Measurements from ENCODE around the gene HPD. TPM values are rescaled to one million over a fixed set of nuclear protein-coding genes. Genes with fewer than 3 reads are reported as not detected.
"Not testable (repeated sequence)": the region's sequence is repeated elsewhere in the genome, so short reads cannot be mapped to it uniquely, and the experiment has no call there.

The HPD gene
- polyA plus RNA-seq, 3 donors: 0.19 to 0.75 TPM; not detected in 1

- Histone ChIP-seq H3K36me3 (replicated peaks in 1 of 2; ENCODE audit: control insufficient read depth in 1 of 2, insufficient read depth in 2 of 2, low read length in 2 of 2) (no peaks in the 10 kb centered on the region), H3K4me3 (replicated peaks in 1 of 3; ENCODE audit: low read depth in 2 of 3, low read length in 3 of 3) (no peak overlapping the region), H3K27ac (ENCODE audit: low read depth in 1 of 2, low read length in 2 of 2) (no peak overlapping the region), H3K4me1 (ENCODE audit: control insufficient read depth in 1 of 2, insufficient read depth in 2 of 2, low read length in 2 of 2) (peaks cover 41 to 49% of the 10 kb centered on the region in 2 donors), H3K27me3 (ENCODE audit: control insufficient read depth in 2 of 2, insufficient read depth in 2 of 2, low read length in 2 of 2) (no peaks in the 10 kb centered on the region), H3K9me3 (replicated peaks in 1 of 2; ENCODE audit: control insufficient read depth in 1 of 2, insufficient read depth in 1 of 2, low read length in 2 of 2) (no peaks in the 10 kb centered on the region), H4K20me1 (ENCODE audit: insufficient read depth, low read length) (no peaks in the 10 kb centered on the region), H2AFZ (ENCODE audit: insufficient read depth, low read depth, low read length, poor library complexity, severe bottlenecking) (no peak overlapping the region), H3K9ac (ENCODE audit: insufficient read depth, low read length, poor library complexity, severe bottlenecking) (no peak overlapping the region), H3K79me2 (ENCODE audit: insufficient read depth, low read length) (no peaks in the 10 kb centered on the region), H3K4me2 (replicated peaks; ENCODE audit: extremely low read depth, low read length, poor library complexity, severe bottlenecking) (no peak overlapping the region)
- H3K27ac Mint-ChIP-seq: no peak overlapping the region
- H3K9me3 Mint-ChIP-seq: peaks cover 0 to 1% (median 0%) of the 10 kb centered on the region in 7 donors
- 82% methylated on average over 3 of the region's 3 CpGs for whole genome bisulfite sequencing (ENCODE audit: insufficient coverage)
- intact Hi-C loops (cut with micrococcal nuclease): no loop called here
- peaks cover 0 to 1% (median 0%) of the 10 kb centered on the region in 3 donors for H3K27me3 Mint-ChIP-seq (ENCODE audit: low read depth in 3 of 3)
- H3K4me1 Mint-ChIP-seq: peaks cover 36% of the 10 kb centered on the region
- no peak overlapping the region for H3K4me3 Mint-ChIP-seq
- H3K36me3 Mint-ChIP-seq: peaks cover 0 to 3% of the 10 kb centered on the region in 2 donors
- TF ChIP-seq CTCF (IDR thresholded peaks at IDR 0.05): no peak
- DNase-seq: no peak
Measured at GRCh38 chr12:121871467-121871866, 12.8 kb upstream of the HPD start.

- H3K27me3 Mint-ChIP-seq (ENCODE audit: low read depth in 3 of 3); H4K20me1 ChIP-seq (ENCODE audit: insufficient read depth, low read length); H3K27me3 ChIP-seq (ENCODE audit: control insufficient read depth in 2 of 2, insufficient read depth in 2 of 2, low read length in 2 of 2); H3K4me2 ChIP-seq (replicated peaks; ENCODE audit: extremely low read depth, low read length, poor library complexity, severe bottlenecking); H3K36me3 ChIP-seq (replicated peaks in 1 of 2; ENCODE audit: control insufficient read depth in 1 of 2, insufficient read depth in 2 of 2, low read length in 2 of 2); H3K27ac Mint-ChIP-seq; H3K27ac ChIP-seq (ENCODE audit: low read depth in 1 of 2, low read length in 2 of 2); H3K4me3 ChIP-seq (replicated peaks in 1 of 3; ENCODE audit: low read depth in 2 of 3, low read length in 3 of 3); H3K9ac ChIP-seq (ENCODE audit: insufficient read depth, low read length, poor library complexity, severe bottlenecking); H3K4me3 Mint-ChIP-seq; H3K36me3 Mint-ChIP-seq; DNase-seq; H3K9me3 ChIP-seq (replicated peaks in 1 of 2; ENCODE audit: control insufficient read depth in 1 of 2, insufficient read depth in 1 of 2, low read length in 2 of 2); H2AFZ ChIP-seq (ENCODE audit: insufficient read depth, low read depth, low read length, poor library complexity, severe bottlenecking); H3K79me2 ChIP-seq (ENCODE audit: insufficient read depth, low read length); H3K9me3 Mint-ChIP-seq; intact Hi-C loops (cut with micrococcal nuclease): not testable (repeated sequence)
- 100% methylated on average over 3 of the region's 8 CpGs for WGBS (ENCODE audit: insufficient coverage)
- H3K4me1 ChIP-seq (ENCODE audit: control insufficient read depth in 1 of 2, insufficient read depth in 2 of 2, low read length in 2 of 2): peaks cover 21 to 27% of the 10 kb centered on the region in 2 donors
- peaks cover 23% of the 10 kb centered on the region for H3K4me1 Mint-ChIP-seq
Measured at GRCh38 chr12:121869229-121869628, 10.6 kb upstream of the HPD start.
